IMR-90 (cell line): ENCODE data around the gene IFNAR2. TPM values are rescaled to one million over a fixed set of nuclear protein-coding genes. Genes with fewer than 3 reads are reported as not detected.

ENCODE experiments used
- ATAC-seq: fragments of 200-7000 bp; cut with Tn5 transposase; 2 replicates; pipeline ENCODE4 v1.9.1; 2020; ENCODE audit warnings: low read depth, mild to moderate bottlenecking, moderate library complexity
- BruUV-seq: library from RNA; stranded (reverse); fragments of 400-500 nt; replicated peaks from 2 replicates; lab custom pipeline; 2021; lab: Mats Ljungman, UMichigan
- CTCF ChIA-PET: fragments of 300-600 bp; formaldehyde crosslinking; extraction: SDS; loops from one replicate; lab custom pipeline; 2021; ENCODE audit warnings: antibody characterized with exemption; lab: Yijun Ruan, JAX
- POLR2A ChIA-PET: fragments of 300-600 bp; sonication (Branson Sonifier 250); formaldehyde crosslinking; loops from one replicate; lab custom pipeline; 2022; ENCODE audit warnings: antibody characterized with exemption; ENCODE audit not compliant: unreplicated experiment; lab: Charles Lee
- DNase-seq: peaks from one replicate; pipeline ENCODE4 v3.0.0; 2013
- H2AFZ ChIP-seq: replicated peaks from 2 replicates; pipeline ENCODE3; 2013; ENCODE audit warnings: low read length, mild to moderate bottlenecking; ENCODE audit not compliant: poor library complexity
- H2AK5ac ChIP-seq: 2 replicates; pipeline ENCODE4 v1.6.1; 2013; ENCODE audit warnings: low read depth, low read length, inconsistent platforms
- H2AK9ac ChIP-seq: replicated peaks from 2 replicates; pipeline ENCODE3; 2013; ENCODE audit warnings: mild to moderate bottlenecking, low read depth, low read length, moderate library complexity; ENCODE audit not compliant: poor library complexity
- H2BK120ac ChIP-seq: 2 replicates; pipeline ENCODE4 v1.6.1; 2013; ENCODE audit warnings: low read depth, low read length, inconsistent platforms
- H2BK15ac ChIP-seq: 3 replicates; pipeline ENCODE4 v1.6.1; 2013; ENCODE audit warnings: low read depth, low read length, inconsistent platforms
- H2BK20ac ChIP-seq: 2 replicates; pipeline ENCODE4 v1.6.1; 2013; ENCODE audit warnings: low read depth, mild to moderate bottlenecking, inconsistent platforms, low read length, moderate library complexity
- H2BK5ac ChIP-seq: 2 replicates; pipeline ENCODE4 v1.6.1; 2013; ENCODE audit warnings: mild to moderate bottlenecking, low read depth, low read length, inconsistent platforms; ENCODE audit not compliant: poor library complexity, severe bottlenecking
- H3K14ac ChIP-seq: replicated peaks from 2 replicates; pipeline ENCODE4 v1.6.1; 2013; ENCODE audit warnings: low read depth, low read length, inconsistent platforms
- H3K18ac ChIP-seq: 2 replicates; pipeline ENCODE4 v1.6.1; 2013; ENCODE audit warnings: low read depth, low read length, control low read depth
- H3K23ac ChIP-seq: 2 replicates; pipeline ENCODE4 v1.6.1; 2013; ENCODE audit warnings: low read depth, low read length, inconsistent platforms
- H3K27ac ChIP-seq: 2 replicates; pipeline ENCODE4 v1.5.1; 2013; ENCODE audit warnings: mild to moderate bottlenecking, control low read depth, low read length; ENCODE audit not compliant: insufficient read depth
- H3K27me3 ChIP-seq: 2 replicates; pipeline ENCODE4 v1.6.1; 2013; ENCODE audit warnings: low read length; ENCODE audit not compliant: control insufficient read depth, insufficient read depth
- H3K36me3 ChIP-seq: 2 replicates; pipeline ENCODE4 v1.6.1; 2013; ENCODE audit warnings: low read length, mixed read lengths; ENCODE audit not compliant: control insufficient read depth, insufficient read depth
- H3K4ac ChIP-seq: 2 replicates; pipeline ENCODE4 v1.6.1; 2013; ENCODE audit warnings: low read depth, low read length, inconsistent platforms
- H3K4me1 ChIP-seq: 2 replicates; pipeline ENCODE4 v1.6.1; 2013; ENCODE audit warnings: low read length, mixed read lengths; ENCODE audit not compliant: control insufficient read depth, insufficient read depth
- H3K4me2 ChIP-seq: 2 replicates; pipeline ENCODE4 v1.6.1; 2013; ENCODE audit warnings: low read depth, mild to moderate bottlenecking, control low read depth, low read length, moderate library complexity
- H3K4me3 ChIP-seq: 2 replicates; pipeline ENCODE4 v1.5.1; 2013; ENCODE audit warnings: low read depth, mild to moderate bottlenecking, control low read depth, low read length, moderate library complexity; ENCODE audit not compliant: insufficient read depth
- H3K56ac ChIP-seq: 2 replicates; pipeline ENCODE4 v1.6.1; 2013; ENCODE audit warnings: low read length, inconsistent platforms; ENCODE audit not compliant: insufficient read depth; ENCODE audit errors: extremely low read depth
- H3K79me1 ChIP-seq, 2 experiments: 2 replicates each; pipeline ENCODE4 v1.6.1; 2013; ENCODE audit warnings: low read length in 2 of 2, inconsistent platforms in 1 of 2, low read depth in 1 of 2
- H3K9ac ChIP-seq: 2 replicates; pipeline ENCODE4 v1.6.1; 2013; ENCODE audit warnings: low read depth, low read length, control low read depth
- H3K9me1 ChIP-seq: 2 replicates; pipeline ENCODE4 v1.6.1; 2013; ENCODE audit warnings: low read length, inconsistent platforms; ENCODE audit not compliant: insufficient read depth
- H3K9me3 ChIP-seq: 2 replicates; pipeline ENCODE4 v1.6.1; 2013; ENCODE audit warnings: low read length; ENCODE audit not compliant: control insufficient read depth, insufficient read depth
- H4K20me1 ChIP-seq: 2 replicates; pipeline ENCODE4 v1.6.1; 2013; ENCODE audit warnings: low read length, inconsistent platforms; ENCODE audit not compliant: insufficient read depth
- H4K5ac ChIP-seq: 2 replicates; pipeline ENCODE4 v1.6.1; 2013; ENCODE audit warnings: mild to moderate bottlenecking, low read depth, low read length, control low read depth
- H4K8ac ChIP-seq, 2 experiments: 2 replicates each; pipeline ENCODE4 v1.6.1; 2013; ENCODE audit warnings: low read depth in 2 of 2, low read length in 2 of 2, control low read depth in 1 of 2, inconsistent platforms in 1 of 2
- H4K91ac ChIP-seq: 2 replicates; pipeline ENCODE4 v1.6.1; 2013; ENCODE audit warnings: low read depth, low read length, inconsistent platforms; ENCODE audit not compliant: insufficient read depth
- BHLHE40 ChIP-seq: fragments of 150-350 bp; IDR thresholded peaks from 2 replicates; pipeline ENCODE4 v1.6.1; 2016; ENCODE audit warnings: mild to moderate bottlenecking, low read depth, low read length
- CEBPB ChIP-seq: IDR thresholded peaks from 2 replicates; pipeline ENCODE4 v1.6.1; 2012; ENCODE audit warnings: low read depth, low read length, improper control_type of control experiment
- CHD1 ChIP-seq: IDR thresholded peaks from 2 replicates; pipeline ENCODE4 v1.6.1; 2012; ENCODE audit warnings: low read depth, low read length, improper control_type of control experiment
- FOS ChIP-seq: fragments of 150-350 bp; IDR thresholded peaks from 2 replicates; pipeline ENCODE4 v1.6.1; 2016; ENCODE audit warnings: low read depth, low read length
- MAFK ChIP-seq: IDR thresholded peaks from 2 replicates; pipeline ENCODE4 v1.6.1; 2012; ENCODE audit warnings: low read depth, low read length, improper control_type of control experiment
- MAZ ChIP-seq: IDR thresholded peaks from 2 replicates; pipeline ENCODE4 v1.6.1; 2012; ENCODE audit warnings: low read depth, mild to moderate bottlenecking, low read length, improper control_type of control experiment, moderate library complexity, borderline replicate concordance
- MXI1 ChIP-seq: IDR thresholded peaks from 2 replicates; pipeline ENCODE4 v1.6.1; 2012; ENCODE audit warnings: low read depth, mild to moderate bottlenecking, low read length, moderate library complexity, borderline replicate concordance
- NFE2L2 ChIP-seq: fragments of 150-350 bp; IDR thresholded peaks from 2 replicates; pipeline ENCODE4 v1.6.1; 2016; ENCODE audit warnings: low read depth, mild to moderate bottlenecking, low read length
- POLR2A ChIP-seq: IDR thresholded peaks from 2 replicates; pipeline ENCODE4 v1.6.1; 2012; ENCODE audit warnings: mild to moderate bottlenecking, low read depth, low read length
- RAD21 ChIP-seq: IDR thresholded peaks from 2 replicates; pipeline ENCODE4 v1.6.1; 2012; ENCODE audit warnings: low read length, improper control_type of control experiment
- RCOR1 ChIP-seq: IDR thresholded peaks from 2 replicates; pipeline ENCODE4 v1.6.1; 2012; ENCODE audit warnings: mild to moderate bottlenecking, low read length, improper control_type of control experiment; ENCODE audit not compliant: insufficient replicate concordance
- RFX5 ChIP-seq: IDR thresholded peaks from 2 replicates; pipeline ENCODE4 v1.8.0; 2012; ENCODE audit warnings: low read depth, mild to moderate bottlenecking, low read length, moderate library complexity
- SMC3 ChIP-seq: fragments of 150-350 bp; IDR thresholded peaks from 2 replicates; pipeline ENCODE4 v1.6.1; 2016; ENCODE audit warnings: low read depth, mild to moderate bottlenecking, antibody characterized with exemption, low read length, moderate library complexity
- WGBS, 2 experiments: methylation state at CpG; one replicate each; pipeline versions ENCODE4 v1.1.5 to v1.1.7; 2013; ENCODE audit warnings: missing lambda C conversion rate in 2 of 2; ENCODE audit not compliant: insufficient read length in 1 of 2; ENCODE audit errors: extremely low coverage in 2 of 2; 5-methylcytosine and 5-hydroxymethylcytosine counted together
- dilution Hi-C: fragments of 300-500 bp; cut with HindIII; formaldehyde crosslinking; loops from one replicate; pipeline ENCODE4 v1.14.3; 2018; ENCODE audit warnings: low sequenced_read_pairs; ENCODE audit not compliant: unreplicated experiment
- in situ Hi-C: fragments of 300-500 bp; cut with MboI; formaldehyde crosslinking; loops from 3 replicates; pipeline ENCODE4 v1.14.3; 2019; ENCODE audit warnings: low sequenced_read_pairs, inconsistent platforms, mixed read lengths
- intact Hi-C: fragments of 100-400 bp; cut with micrococcal nuclease; formaldehyde crosslinking; loops from 2 replicates; pipeline ENCODE4 v1.10.0; 2022
- polyA plus RNA-seq, 3 experiments: library from polyadenylated mRNA; depleted of rRNA; stranded (reverse); fragments of >200 nt; gene quantifications; 2 replicates each; pipeline ENCODE4 v1.2.3, GENCODE V29; 2012; ENCODE audit warnings: low replicate concordance in 1 of 3
- total RNA-seq: library from RNA; depleted of rRNA; stranded (reverse); fragments of >200 nt; gene quantifications from 2 replicates; pipeline ENCODE4 v1.2.3, GENCODE V29; 2012
- TF ChIP-seq, protein P1 (sequence below): fragments of 150-350 bp; IDR thresholded peaks from 2 replicates; pipeline ENCODE4 v1.6.1; 2016; ENCODE audit warnings: low read depth, mild to moderate bottlenecking, low read length, moderate library complexity, borderline replicate concordance
- TF ChIP-seq, protein P2 (sequence below): conservative IDR thresholded peaks from 2 replicates; pipeline ENCODE4 v1.5.1; 2012; ENCODE audit warnings: mild to moderate bottlenecking, low read depth, low read length, improper control_type of control experiment
- TF ChIP-seq, protein P3 (sequence below): fragments of 150-350 bp; IDR thresholded peaks from 2 replicates; pipeline ENCODE4 v1.6.1; 2017; ENCODE audit warnings: mild to moderate bottlenecking, antibody characterized with exemption, low read length, low read depth

Gene IFNAR2
- total and polyA plus RNA-seq, 2 of the 4 experiments (the other 2 are of a cell fraction), result 6.3 to 13.9 TPM

DNA sequence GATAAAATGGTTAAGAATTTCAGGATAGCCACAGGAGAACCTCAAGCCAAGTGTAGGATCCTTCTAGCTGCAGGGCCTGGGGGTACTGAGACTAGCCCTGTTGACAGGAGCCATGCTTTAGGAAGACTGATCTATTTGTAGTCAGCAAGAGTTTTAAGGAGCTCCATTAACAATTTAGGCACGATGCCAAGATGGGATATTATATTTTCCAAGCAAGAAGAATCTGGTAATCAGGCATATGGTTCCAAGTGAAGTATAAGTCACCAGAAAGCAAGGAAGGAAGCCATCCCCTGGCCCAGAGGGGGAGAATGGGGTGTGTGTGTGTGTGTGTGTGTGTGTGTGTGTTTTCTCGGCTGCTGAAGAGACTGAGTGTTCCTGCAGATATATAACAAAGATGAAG lies 7.0 kb downstream of the IFNAR2 start:
- Histone ChIP-seq H4K91ac (no peak overlapping the region), H3K9me1 (peaks cover 7% of the 10 kb centered on the region; the same call in 1 of the 2 replicates), H2BK15ac (no peak overlapping the region), H3K14ac (no peak overlapping the region), H3K4me2 (no peak overlapping the region), H3K27ac (no peak overlapping the region), H2BK20ac (no peak overlapping the region), H3K27me3 (no peaks in the 10 kb centered on the region), H3K4me3 (no peak overlapping the region), H3K56ac (no peak overlapping the region), H2BK5ac (no peak overlapping the region), H3K18ac (no peak overlapping the region), H3K9ac (no peak overlapping the region), H2AK5ac (no peak overlapping the region), H4K20me1 (peaks cover 15% of the 10 kb centered on the region; the same call in 1 of the 2 replicates), H3K9me3 (no peaks in the 10 kb centered on the region), H3K23ac (no peak overlapping the region), H3K79me1 (peaks cover 24 to 42% of the 10 kb centered on the region in 2 experiments), H2AK9ac (no peak overlapping the region), H2AFZ (no peak overlapping the region), H4K5ac (no peak overlapping the region), H4K8ac (no peak overlapping the region), H2BK120ac (no peak overlapping the region), H3K4me1 (peaks cover 4% of the 10 kb centered on the region), H3K4ac (no peak overlapping the region), H3K36me3 (peaks cover under 1% of the 10 kb centered on the region; the same call in 1 of the 2 replicates)
- ChIA-PET POLR2A (no interaction called here), CTCF (no interaction called here)
- ATAC-seq (no peak), DNase-seq (no peak)
- dilution Hi-C loops, result no loop called here
- no CpG with 5 or more reads among the region's 2 CpGs for WGBS, 2 experiments
- TF ChIP-seq FOS (no peak), RCOR1 (no peak), RAD21 (no peak), BHLHE40 (no peak), MAFK (no peak), MAZ (no peak), SMC3 (no peak), POLR2A (no peak), RFX5 (no peak), CEBPB (no peak), MXI1 (no peak), NFE2L2 (no peak), CHD1 (no peak)
- TF ChIP-seq, protein P1, sequence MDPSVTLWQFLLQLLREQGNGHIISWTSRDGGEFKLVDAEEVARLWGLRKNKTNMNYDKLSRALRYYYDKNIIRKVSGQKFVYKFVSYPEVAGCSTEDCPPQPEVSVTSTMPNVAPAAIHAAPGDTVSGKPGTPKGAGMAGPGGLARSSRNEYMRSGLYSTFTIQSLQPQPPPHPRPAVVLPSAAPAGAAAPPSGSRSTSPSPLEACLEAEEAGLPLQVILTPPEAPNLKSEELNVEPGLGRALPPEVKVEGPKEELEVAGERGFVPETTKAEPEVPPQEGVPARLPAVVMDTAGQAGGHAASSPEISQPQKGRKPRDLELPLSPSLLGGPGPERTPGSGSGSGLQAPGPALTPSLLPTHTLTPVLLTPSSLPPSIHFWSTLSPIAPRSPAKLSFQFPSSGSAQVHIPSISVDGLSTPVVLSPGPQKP, result no peak
- TF ChIP-seq, protein P2, sequence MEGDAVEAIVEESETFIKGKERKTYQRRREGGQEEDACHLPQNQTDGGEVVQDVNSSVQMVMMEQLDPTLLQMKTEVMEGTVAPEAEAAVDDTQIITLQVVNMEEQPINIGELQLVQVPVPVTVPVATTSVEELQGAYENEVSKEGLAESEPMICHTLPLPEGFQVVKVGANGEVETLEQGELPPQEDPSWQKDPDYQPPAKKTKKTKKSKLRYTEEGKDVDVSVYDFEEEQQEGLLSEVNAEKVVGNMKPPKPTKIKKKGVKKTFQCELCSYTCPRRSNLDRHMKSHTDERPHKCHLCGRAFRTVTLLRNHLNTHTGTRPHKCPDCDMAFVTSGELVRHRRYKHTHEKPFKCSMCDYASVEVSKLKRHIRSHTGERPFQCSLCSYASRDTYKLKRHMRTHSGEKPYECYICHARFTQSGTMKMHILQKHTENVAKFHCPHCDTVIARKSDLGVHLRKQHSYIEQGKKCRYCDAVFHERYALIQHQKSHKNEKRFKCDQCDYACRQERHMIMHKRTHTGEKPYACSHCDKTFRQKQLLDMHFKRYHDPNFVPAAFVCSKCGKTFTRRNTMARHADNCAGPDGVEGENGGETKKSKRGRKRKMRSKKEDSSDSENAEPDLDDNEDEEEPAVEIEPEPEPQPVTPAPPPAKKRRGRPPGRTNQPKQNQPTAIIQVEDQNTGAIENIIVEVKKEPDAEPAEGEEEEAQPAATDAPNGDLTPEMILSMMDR, result no peak
- TF ChIP-seq, protein P3, sequence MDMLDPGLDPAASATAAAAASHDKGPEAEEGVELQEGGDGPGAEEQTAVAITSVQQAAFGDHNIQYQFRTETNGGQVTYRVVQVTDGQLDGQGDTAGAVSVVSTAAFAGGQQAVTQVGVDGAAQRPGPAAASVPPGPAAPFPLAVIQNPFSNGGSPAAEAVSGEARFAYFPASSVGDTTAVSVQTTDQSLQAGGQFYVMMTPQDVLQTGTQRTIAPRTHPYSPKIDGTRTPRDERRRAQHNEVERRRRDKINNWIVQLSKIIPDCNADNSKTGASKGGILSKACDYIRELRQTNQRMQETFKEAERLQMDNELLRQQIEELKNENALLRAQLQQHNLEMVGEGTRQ, result no peak
- in situ Hi-C loops, result no loop called here
- no TSS peak for BruUV-seq
- intact Hi-C loops, result no loop called here
